Cardiac septum (tissue), 1 donor: Measurements from ENCODE around the gene AADACL2. TPM values are rescaled to one million over a fixed set of nuclear protein-coding genes. Genes with fewer than 3 reads are reported as not detected.
"Not testable (repeated sequence)": the region's sequence is repeated elsewhere in the genome, so short reads cannot be mapped to it uniquely, and the experiment has no call there.

Experiments used
- DNase-seq: peaks from one replicate; pipeline ENCODE4 v3.0.0-alpha.2; 2020; ENCODE audit warnings: low spot score
- intact Hi-C: fragments of 100-400 bp; cut with DNase I; formaldehyde crosslinking; loops from one replicate; pipeline ENCODE4 v1.14.0; 2022
- total RNA-seq: library from RNA; stranded (reverse); fragmentation: NEBNext Ultra II Directional; extraction: Animal tissue kit (Norgen Biotek cat#: 25700); gene quantifications from one replicate; pipeline ENCODE4 v1.2.1, GENCODE V29; 2021
- donor health status: DM: no; HTN: no; CAD: no.

AADACL2 gene
- total RNA-seq, 1 donor from 2014 or later: not detected

GRCh38 chr3:151761581-151761980, 27.9 kb downstream of the AADACL2 start:
- DNase-seq: no peak
- intact Hi-C loops: no loop called here

GRCh38 chr3:151764699-151765098, 31.0 kb downstream of the AADACL2 start:
- intact Hi-C loops, DNase-seq: not testable (repeated sequence)

GRCh38 chr3:151765685-151766084, 32.0 kb downstream of the AADACL2 start:
- intact Hi-C loops: no loop called here

GRCh38 chr3:151766454-151766853, 32.7 kb downstream of the AADACL2 start:
- intact Hi-C loops: no loop called here
- DNase-seq: no peak

More at GRCh38 chr3:151765685-151766084, 32.0 kb downstream of the AADACL2 start:
- no peak for DNase-seq

DNA sequence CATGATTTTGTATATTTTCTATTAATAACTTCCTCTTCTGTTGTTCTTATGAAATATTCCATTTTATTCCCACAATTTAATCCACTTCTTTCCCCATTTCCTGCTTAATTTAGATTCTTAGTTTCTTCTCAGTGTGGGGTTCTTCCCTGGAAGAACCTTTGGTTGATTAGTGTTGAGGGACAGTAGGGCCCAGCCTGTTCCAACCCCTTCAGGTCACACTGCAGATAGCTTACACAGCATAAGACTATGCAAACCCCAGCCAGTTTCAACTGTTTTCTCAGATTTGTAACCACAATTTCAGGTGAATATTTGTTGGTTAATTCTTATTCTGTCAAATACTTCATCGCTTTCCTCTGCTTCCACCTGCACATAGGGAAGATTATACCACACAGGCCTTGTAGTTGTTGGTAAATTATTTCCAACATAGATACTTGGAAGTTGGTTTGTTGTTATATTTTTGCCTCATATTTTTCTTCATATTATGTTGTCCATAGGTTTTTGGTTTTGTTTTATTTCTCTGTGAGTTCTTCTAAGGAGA, 34.7 kb downstream of the AADACL2 start:
- no peak for DNase-seq
- intact Hi-C loops: no loop called here

GRCh38 chr3:151769175-151769574, 35.4 kb downstream of the AADACL2 start:
- DNase-seq: no peak
- intact Hi-C loops: no loop called here

GRCh38 chr3:151770956-151771355, 37.2 kb downstream of the AADACL2 start:
- peak; percentile 78 for DNase-seq
- intact Hi-C loops: no loop called here

DNA sequence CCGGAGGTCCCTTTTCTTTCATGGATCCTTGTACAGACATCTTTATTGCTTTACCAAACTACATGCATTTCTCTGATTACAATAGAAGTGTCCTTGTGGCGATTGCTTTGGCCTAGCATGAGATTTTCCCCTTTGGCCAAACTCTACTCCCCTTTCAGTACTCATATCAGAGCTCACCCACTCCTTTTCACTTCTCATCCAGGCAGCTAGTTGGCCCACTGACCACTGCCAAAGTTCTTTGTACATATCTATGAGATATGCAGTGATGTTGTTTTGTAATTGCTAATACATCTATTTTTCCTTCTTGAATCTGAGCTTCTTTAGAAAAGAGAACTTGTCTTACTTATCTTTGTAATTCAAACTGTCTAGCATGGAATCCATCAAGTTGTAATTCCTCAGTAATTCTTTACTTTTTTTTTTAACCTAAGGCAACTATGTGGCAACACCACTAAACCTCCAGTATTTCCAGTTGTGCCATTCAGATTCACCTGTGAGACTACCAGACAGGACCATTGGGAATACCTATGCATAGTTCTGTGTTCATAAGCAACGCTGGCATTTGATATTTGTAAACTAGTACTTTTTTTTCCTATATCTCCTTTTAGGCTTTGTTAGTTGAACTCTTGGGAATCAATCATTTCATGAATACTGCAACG, 39.2 kb downstream of the AADACL2 start:
- intact Hi-C loops: no loop called here
- no peak for DNase-seq

- intact Hi-C loops: no loop called here
- no peak for DNase-seq
Measured at GRCh38 chr3:151774235-151774634, 40.5 kb downstream of the AADACL2 start.

GRCh38 chr3:151774910-151775309, 41.2 kb downstream of the AADACL2 start:
- DNase-seq: no peak
- intact Hi-C loops: no loop called here

- intact Hi-C loops: no loop called here
Measured at GRCh38 chr3:151775314-151776258, 41.9 kb downstream of the AADACL2 start.

GRCh38 chr3:151776259-151776740, 42.6 kb downstream of the AADACL2 start:
- no peak for DNase-seq
- intact Hi-C loops: no loop called here

More at GRCh38 chr3:151775314-151776258, 41.9 kb downstream of the AADACL2 start:
- no peak for DNase-seq

DNA sequence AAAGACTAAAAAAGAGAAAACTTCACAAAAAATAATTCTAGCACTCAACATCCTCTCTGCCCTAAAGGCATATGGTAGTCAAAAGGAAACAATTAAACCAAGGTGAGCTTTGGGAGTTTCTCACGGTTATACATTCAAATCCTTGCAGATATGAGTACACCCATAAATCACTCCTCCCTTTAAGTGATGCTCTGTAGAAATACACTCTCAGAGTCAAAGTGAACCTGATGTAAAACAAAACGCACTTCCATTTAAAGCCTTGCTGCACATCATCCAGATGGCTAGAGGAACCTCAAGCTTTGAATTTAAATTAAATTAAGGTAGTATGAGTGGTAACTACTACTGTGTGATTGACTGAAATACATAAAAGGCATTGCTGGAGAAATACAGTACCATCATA, 44.2 kb downstream of the AADACL2 start:
- DNase-seq: no peak
- intact Hi-C loops: no loop called here

DNA sequence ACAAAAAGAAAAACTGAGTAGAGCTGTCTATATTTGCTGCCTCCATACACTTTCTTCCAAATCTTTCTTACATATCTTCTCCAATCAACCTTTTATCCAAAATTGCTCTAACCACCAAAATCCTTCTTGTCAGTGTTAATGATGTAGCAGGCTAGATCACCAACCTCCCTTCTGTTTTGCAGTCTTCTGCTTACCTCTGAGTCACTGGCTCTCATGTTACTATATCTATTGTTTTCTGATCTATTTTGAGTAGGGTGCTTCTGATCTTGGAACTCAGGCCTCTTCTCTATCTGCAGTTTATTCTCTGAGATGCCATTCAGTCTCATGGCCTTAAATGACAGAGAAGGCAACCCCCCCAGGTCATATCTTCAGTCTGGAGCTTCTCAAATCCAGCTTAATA, 53.9 kb downstream of the AADACL2 start:
- intact Hi-C loops: no loop called here
- no peak for DNase-seq

GRCh38 chr3:151788401-151788800, 54.7 kb downstream of the AADACL2 start:
- DNase-seq: no peak
- intact Hi-C loops: no loop called here

GRCh38 chr3:151789853-151790463, 56.2 kb downstream of the AADACL2 start:
- intact Hi-C loops: no loop called here
- DNase-seq: no peak

GRCh38 chr3:151790763-151791162, 57.0 kb downstream of the AADACL2 start:
- intact Hi-C loops, DNase-seq: not testable (repeated sequence)

DNA sequence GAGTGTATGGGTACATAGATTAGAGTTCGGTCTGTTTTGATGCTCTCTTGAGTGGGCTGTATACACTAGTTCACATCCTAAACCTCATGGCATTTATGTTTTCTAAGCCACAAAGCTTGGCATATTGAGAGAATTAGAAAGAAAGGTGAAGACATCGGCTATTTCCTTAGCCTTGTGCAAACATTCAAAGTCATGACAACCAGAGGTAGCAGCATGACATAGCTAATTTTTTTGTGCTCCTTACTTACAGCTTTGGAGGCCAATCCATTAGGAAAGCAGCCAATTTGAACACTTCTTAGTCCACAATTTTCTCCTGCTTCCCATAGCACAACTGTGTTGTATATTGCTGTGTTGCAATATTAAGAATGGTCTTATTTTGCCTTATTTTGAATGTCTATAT, 58.7 kb downstream of the AADACL2 start:
- intact Hi-C loops: no loop called here
- no peak for DNase-seq

DNA sequence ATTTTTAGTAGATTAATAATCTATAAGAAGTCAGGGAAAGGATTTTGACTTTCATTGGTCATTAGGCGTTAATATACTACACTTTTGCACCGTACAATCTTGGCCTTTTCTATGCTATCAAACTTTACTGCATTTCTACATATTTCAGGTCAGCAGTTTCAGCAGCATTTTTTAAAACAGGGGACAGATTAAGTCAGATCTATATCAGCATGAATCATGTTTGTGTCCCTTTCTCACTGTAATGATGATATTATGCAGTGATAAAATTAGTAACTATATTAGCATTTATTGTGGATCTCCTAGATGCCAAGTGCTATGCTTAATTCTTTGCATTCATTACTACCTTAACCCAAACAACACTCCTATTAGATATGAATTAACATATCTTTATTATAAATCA, 59.9 kb downstream of the AADACL2 start:
- DNase-seq: no peak
- intact Hi-C loops: no loop called here

- no peak for DNase-seq
- intact Hi-C loops: no loop called here
Measured at GRCh38 chr3:151794080-151794479, 60.4 kb downstream of the AADACL2 start.
